K562 (cell line): ENCODE measurements around the gene PACRG. TPM values are rescaled to one million over a fixed set of nuclear protein-coding genes. Genes with fewer than 3 reads are reported as not detected.

ENCODE experiments used
- ATAC-seq: fragments of 200-7000 bp; cut with Tn5 transposase; 3 replicates; pipeline ENCODE4 v1.9.1; 2020; ENCODE audit warnings: moderate library complexity
- BruUV-seq: library from RNA; stranded (reverse); fragments of 400-500 nt; replicated peaks from 2 replicates; lab custom pipeline; 2021; lab: Mats Ljungman, UMichigan
- CTCF ChIA-PET: fragments of 300-600 bp; formaldehyde crosslinking; extraction: SDS; loops from one replicate; lab custom pipeline; 2021; ENCODE audit warnings: low intra/inter-chr PET ratio; lab: Yijun Ruan, JAX
- POLR2A ChIA-PET: fragments of 300-600, 350-650 bp; sonication (Branson Sonifier 250); formaldehyde crosslinking; extraction: SDS; loops from one replicate; lab custom pipeline; 2021; ENCODE audit warnings: antibody characterized with exemption, inconsistent platforms; lab: Yijun Ruan, JAX
- DNase-seq, 4 experiments: peaks; one replicate each; pipeline versions ENCODE4 v3.0.0 to v3.0.0-alpha.2; 2011 to 2018; ENCODE audit warnings: low spot score in 3 of 4, mixed read lengths in 3 of 4; ENCODE audit errors: extremely low read depth in 1 of 4
- FAIRE-seq: peaks from 2 replicates; lab custom pipeline; 2011; peaks lifted over from hg19 to GRCh38; lab: Jason Lieb, UNC
- H2AFZ ChIP-seq: 2 replicates; pipeline ENCODE4 v1.6.0; 2011; ENCODE audit warnings: low read depth, low read length, control low read depth, inconsistent platforms
- H3K27ac ChIP-seq: fragments of 200-600 bp; 3 replicates; pipeline ENCODE4 v1.8.0; 2011; ENCODE audit warnings: low read depth, mild to moderate bottlenecking, control low read depth, inconsistent platforms, low read length, moderate library complexity, mixed read lengths; ENCODE audit errors: extremely low read depth
- H3K27me3 ChIP-seq, 2 experiments: fragments of 300-600 bp in 1 of 2; 2 replicates in 1 of 2; 3 replicates in 1 of 2; pipeline versions ENCODE4 v1.6.0 to v1.8.0; 2011; ENCODE audit warnings: inconsistent platforms in 2 of 2, low read length in 2 of 2, mild to moderate bottlenecking in 1 of 2, mixed read lengths in 1 of 2, moderate library complexity in 1 of 2; ENCODE audit not compliant: control insufficient read depth in 2 of 2, insufficient read depth in 2 of 2
- H3K36me3 ChIP-seq: fragments of 300-600 bp; 3 replicates; pipeline ENCODE4 v1.8.0; 2011; ENCODE audit warnings: mild to moderate bottlenecking, low read length, inconsistent platforms; ENCODE audit not compliant: control insufficient read depth, insufficient read depth
- H3K4me1 ChIP-seq, 2 experiments: fragments of 200-600 bp in 1 of 2; replicated peaks in 1 of 2; 2 replicates in 1 of 2; 3 replicates in 1 of 2; pipeline versions ENCODE4 v1.5.1 to v1.8.0; 2011; ENCODE audit warnings: inconsistent platforms in 2 of 2, low read length in 2 of 2, mild to moderate bottlenecking in 1 of 2, mixed read lengths in 1 of 2, moderate library complexity in 1 of 2; ENCODE audit not compliant: control insufficient read depth in 2 of 2, insufficient read depth in 2 of 2
- H3K4me2 ChIP-seq: 2 replicates; pipeline ENCODE4 v1.6.1; 2011; ENCODE audit warnings: low read length, control low read depth, inconsistent platforms, mixed read lengths; ENCODE audit not compliant: insufficient read depth
- H3K4me3 ChIP-seq: fragments of 200-600 bp; sonication (generic), shearing (Covaris generic); 2 replicates; pipeline ENCODE4 v1.5.1; 2016; ENCODE audit warnings: control low read depth, inconsistent platforms
- H3K79me2 ChIP-seq: fragments of 200-600 bp; 3 replicates; pipeline ENCODE4 v1.8.0; 2011; ENCODE audit warnings: low read length, inconsistent platforms; ENCODE audit not compliant: control insufficient read depth, insufficient read depth
- H3K9ac ChIP-seq, 2 experiments: 2 replicates each; pipeline versions ENCODE4 v1.6.0 to v1.6.1; 2011; ENCODE audit warnings: low read depth in 2 of 2, low read length in 2 of 2, control low read depth in 1 of 2, inconsistent platforms in 1 of 2, mild to moderate bottlenecking in 1 of 2, mixed read lengths in 1 of 2; ENCODE audit not compliant: insufficient read depth in 1 of 2
- H3K9me1 ChIP-seq: one replicate; pipeline ENCODE4 v1.6.0; 2011; ENCODE audit warnings: inconsistent platforms, mild to moderate bottlenecking, low read length, moderate library complexity; ENCODE audit not compliant: control insufficient read depth, insufficient read depth
- H3K9me3 ChIP-seq: replicated peaks from 2 replicates; pipeline ENCODE4 v1.5.1; 2011; ENCODE audit warnings: low read depth, low read length, inconsistent platforms; ENCODE audit not compliant: control insufficient read depth, insufficient read depth
- H4K20me1 ChIP-seq: replicated peaks from 2 replicates; pipeline ENCODE4 v1.6.1; 2011; ENCODE audit warnings: low read length, inconsistent platforms, mixed read lengths; ENCODE audit not compliant: control insufficient read depth, insufficient read depth
- CBX5 ChIP-seq: IDR thresholded peaks from 2 replicates; pipeline ENCODE4 v1.6.1; 2014; ENCODE audit warnings: low read depth, borderline replicate concordance
- DDX20 ChIP-seq: fragments of 450-650 bp; IDR thresholded peaks from 2 replicates; pipeline ENCODE4 v1.6.1; 2016; ENCODE audit warnings: missing genetic modification characterization, low read depth, mild to moderate bottlenecking, missing compliant biosample characterization, moderate library complexity
- KLF1 ChIP-seq: fragments of 450-650 bp; IDR thresholded peaks from 2 replicates; pipeline ENCODE4 v1.6.1; 2016; ENCODE audit warnings: missing genetic modification characterization, missing compliant biosample characterization
- KLF10 ChIP-seq: fragments of 250-450 bp; sonication (Bioruptor Pico); IDR thresholded peaks from 2 replicates; pipeline ENCODE4 v1.6.1; 2021; ENCODE audit warnings: matching md5 sums
- WGBS: fragments of 100-300 bp; shearing (Covaris generic); methylation state at CpG from one replicate; pipeline ENCODE4 v1.1.6; 2016; ENCODE audit warnings: low coverage, mixed read lengths; ENCODE audit not compliant: insufficient coverage; ENCODE audit errors: missing lambda C conversion rate; 5-methylcytosine and 5-hydroxymethylcytosine counted together
- in situ Hi-C: fragments of 300-500 bp; cut with MboI; formaldehyde crosslinking; loops from 4 replicates; pipeline ENCODE4 v1.15.0; 2018; ENCODE audit warnings: inconsistent platforms, mixed read lengths
- intact Hi-C: fragments of 100-400 bp; cut with micrococcal nuclease; formaldehyde crosslinking; loops from 2 replicates; pipeline ENCODE4 v1.14.2; 2022
- polyA plus RNA-seq, 8 experiments: library from polyadenylated mRNA; depleted of rRNA in 4 of 8; stranded (reverse) in 5 of 8; unstranded in 3 of 8; fragments of >200 nt; fragmentation: Nextera tagmentation in 2 of 8; fragmentation: Illumina TruSeq in 1 of 8; extraction: Ambion mirVana in 2 of 8; extraction: Trizol in 1 of 8; gene quantifications; 2 replicates each; pipeline versions ENCODE4 v1.2.1 to v1.2.3, GENCODE V29; 2011 to 2014; ENCODE audit warnings: inconsistent platforms in 1 of 8, missing spikeins in 1 of 8
- total RNA-seq, 7 experiments: library from RNA; depleted of rRNA in 6 of 7; stranded (reverse); fragments of >200 nt in 6 of 7; fragmentation: Illumina TruSeq in 2 of 7; extraction: Trizol in 2 of 7; gene quantifications; 2 replicates each; pipeline versions ENCODE4 v1.2.1 to v1.2.3, GENCODE V29; 2011 to 2021; ENCODE audit warnings: low replicate concordance in 1 of 7
- TF ChIP-seq, protein P1 (sequence below), 3 experiments: fragments of 200-800 bp in 1 of 3; sonication (Bioruptor generic) in 1 of 3; sonication (generic) in 1 of 3; formaldehyde crosslinking in 1 of 3; IDR thresholded peaks; 2 replicates each; pipeline versions ENCODE4 v1.6.1 to v1.8.0; 2016 to 2022; ENCODE audit warnings: mild to moderate bottlenecking in 2 of 3, missing compliant biosample characterization in 2 of 3, missing genetic modification characterization in 2 of 3, missing genetic modification reagents in 1 of 3
- TF ChIP-seq, protein P2 (sequence below): fragments of 250-450 bp; sonication (Bioruptor Pico); IDR thresholded peaks from 2 replicates; pipeline ENCODE4 v1.8.0; 2022; ENCODE audit warnings: inconsistent platforms
- TF ChIP-seq, protein P3 (sequence below): fragments of 200-800 bp; sonication (Bioruptor generic); IDR thresholded peaks from 2 replicates; pipeline ENCODE4 v1.6.1; 2017; ENCODE audit warnings: missing genetic modification characterization, missing compliant biosample characterization
- TF ChIP-seq, protein P4 (sequence below): fragments of 450-650 bp; formaldehyde crosslinking; IDR thresholded peaks from 2 replicates; pipeline ENCODE4 v1.4.0; 2020; ENCODE audit warnings: mild to moderate bottlenecking, moderate library complexity
- TF ChIP-seq, protein P5 (sequence below), 2 experiments: IDR thresholded peaks in 1 of 2; conservative IDR thresholded peaks in 1 of 2; 2 replicates each; pipeline ENCODE4 v1.6.1; 2016; ENCODE audit warnings: low read depth in 2 of 2, mild to moderate bottlenecking in 1 of 2, missing compliant biosample characterization in 1 of 2, missing genetic modification characterization in 1 of 2, moderate library complexity in 1 of 2
- TF ChIP-seq, protein P6 (sequence below): fragments of 450-650 bp; IDR thresholded peaks from 2 replicates; pipeline ENCODE4 v1.6.1; 2014; ENCODE audit warnings: low read depth, mild to moderate bottlenecking, moderate library complexity, borderline replicate concordance

The PACRG gene
- total and polyA plus RNA-seq, 9 of the 15 experiments (the other 6 are each of a cell fraction or from before 2014, with no cell fraction given) = 0.04 TPM; not detected in 8

DNA sequence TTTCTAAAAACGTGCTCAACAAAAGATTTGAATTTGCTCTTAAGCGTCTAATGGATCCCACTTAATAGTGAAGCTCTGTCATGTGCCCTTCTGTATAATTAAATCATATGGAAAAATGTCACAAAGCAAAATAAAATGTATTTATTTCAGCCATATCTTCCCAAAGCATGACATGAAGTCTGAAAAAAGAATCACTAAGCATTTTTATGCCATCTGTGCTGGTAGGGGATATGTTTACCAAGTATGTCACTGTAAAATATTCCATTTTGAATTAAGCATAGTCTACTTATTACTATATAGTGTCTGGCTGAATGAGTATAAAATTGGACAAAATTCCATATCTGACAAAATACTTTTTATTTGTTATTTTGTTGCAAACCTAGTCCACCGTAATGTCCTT lies 438.7 kb downstream of the PACRG start:
- ATAC-seq (no peak), DNase-seq (no peak)
- intact Hi-C loops = no loop called here
- TF ChIP-seq, protein P1, sequence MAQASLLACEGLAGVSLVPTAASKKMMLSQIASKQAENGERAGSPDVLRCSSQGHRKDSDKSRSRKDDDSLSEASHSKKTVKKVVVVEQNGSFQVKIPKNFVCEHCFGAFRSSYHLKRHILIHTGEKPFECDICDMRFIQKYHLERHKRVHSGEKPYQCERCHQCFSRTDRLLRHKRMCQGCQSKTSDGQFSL (CRISPR knock-in tag; IDR thresholded peaks at IDR 0.05) = no peak
- TF ChIP-seq, protein P1 (tag; IDR thresholded peaks at IDR 0.05) = no peak
- TF ChIP-seq, protein P2, sequence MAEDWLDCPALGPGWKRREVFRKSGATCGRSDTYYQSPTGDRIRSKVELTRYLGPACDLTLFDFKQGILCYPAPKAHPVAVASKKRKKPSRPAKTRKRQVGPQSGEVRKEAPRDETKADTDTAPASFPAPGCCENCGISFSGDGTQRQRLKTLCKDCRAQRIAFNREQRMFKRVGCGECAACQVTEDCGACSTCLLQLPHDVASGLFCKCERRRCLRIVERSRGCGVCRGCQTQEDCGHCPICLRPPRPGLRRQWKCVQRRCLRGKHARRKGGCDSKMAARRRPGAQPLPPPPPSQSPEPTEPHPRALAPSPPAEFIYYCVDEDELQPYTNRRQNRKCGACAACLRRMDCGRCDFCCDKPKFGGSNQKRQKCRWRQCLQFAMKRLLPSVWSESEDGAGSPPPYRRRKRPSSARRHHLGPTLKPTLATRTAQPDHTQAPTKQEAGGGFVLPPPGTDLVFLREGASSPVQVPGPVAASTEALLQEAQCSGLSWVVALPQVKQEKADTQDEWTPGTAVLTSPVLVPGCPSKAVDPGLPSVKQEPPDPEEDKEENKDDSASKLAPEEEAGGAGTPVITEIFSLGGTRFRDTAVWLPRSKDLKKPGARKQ (CRISPR knock-in tag) = no peak
- TF ChIP-seq, protein P3, sequence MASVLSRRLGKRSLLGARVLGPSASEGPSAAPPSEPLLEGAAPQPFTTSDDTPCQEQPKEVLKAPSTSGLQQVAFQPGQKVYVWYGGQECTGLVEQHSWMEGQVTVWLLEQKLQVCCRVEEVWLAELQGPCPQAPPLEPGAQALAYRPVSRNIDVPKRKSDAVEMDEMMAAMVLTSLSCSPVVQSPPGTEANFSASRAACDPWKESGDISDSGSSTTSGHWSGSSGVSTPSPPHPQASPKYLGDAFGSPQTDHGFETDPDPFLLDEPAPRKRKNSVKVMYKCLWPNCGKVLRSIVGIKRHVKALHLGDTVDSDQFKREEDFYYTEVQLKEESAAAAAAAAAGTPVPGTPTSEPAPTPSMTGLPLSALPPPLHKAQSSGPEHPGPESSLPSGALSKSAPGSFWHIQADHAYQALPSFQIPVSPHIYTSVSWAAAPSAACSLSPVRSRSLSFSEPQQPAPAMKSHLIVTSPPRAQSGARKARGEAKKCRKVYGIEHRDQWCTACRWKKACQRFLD (CRISPR knock-in tag) = no peak
- TF ChIP-seq, protein P4, sequence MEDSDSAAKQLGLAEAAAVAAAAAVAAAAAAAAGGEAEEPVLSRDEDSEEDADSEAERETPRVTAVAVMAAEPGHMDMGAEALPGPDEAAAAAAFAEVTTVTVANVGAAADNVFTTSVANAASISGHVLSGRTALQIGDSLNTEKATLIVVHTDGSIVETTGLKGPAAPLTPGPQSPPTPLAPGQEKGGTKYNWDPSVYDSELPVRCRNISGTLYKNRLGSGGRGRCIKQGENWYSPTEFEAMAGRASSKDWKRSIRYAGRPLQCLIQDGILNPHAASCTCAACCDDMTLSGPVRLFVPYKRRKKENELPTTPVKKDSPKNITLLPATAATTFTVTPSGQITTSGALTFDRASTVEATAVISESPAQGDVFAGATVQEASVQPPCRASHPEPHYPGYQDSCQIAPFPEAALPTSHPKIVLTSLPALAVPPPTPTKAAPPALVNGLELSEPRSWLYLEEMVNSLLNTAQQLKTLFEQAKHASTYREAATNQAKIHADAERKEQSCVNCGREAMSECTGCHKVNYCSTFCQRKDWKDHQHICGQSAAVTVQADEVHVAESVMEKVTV (CRISPR knock-in tag) = no peak
- TF ChIP-seq DDX20 (tag) (no peak), KLF1 (no peak), KLF10 (CRISPR knock-in tag) (no peak), CBX5 (no peak)
- TF ChIP-seq, protein P5, sequence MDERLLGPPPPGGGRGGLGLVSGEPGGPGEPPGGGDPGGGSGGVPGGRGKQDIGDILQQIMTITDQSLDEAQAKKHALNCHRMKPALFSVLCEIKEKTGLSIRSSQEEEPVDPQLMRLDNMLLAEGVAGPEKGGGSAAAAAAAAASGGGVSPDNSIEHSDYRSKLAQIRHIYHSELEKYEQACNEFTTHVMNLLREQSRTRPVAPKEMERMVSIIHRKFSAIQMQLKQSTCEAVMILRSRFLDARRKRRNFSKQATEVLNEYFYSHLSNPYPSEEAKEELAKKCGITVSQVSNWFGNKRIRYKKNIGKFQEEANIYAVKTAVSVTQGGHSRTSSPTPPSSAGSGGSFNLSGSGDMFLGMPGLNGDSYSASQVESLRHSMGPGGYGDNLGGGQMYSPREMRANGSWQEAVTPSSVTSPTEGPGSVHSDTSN (CRISPR knock-in tag; IDR thresholded peaks at IDR 0.05; ENCODE audit: low read depth) = no peak
- TF ChIP-seq, protein P5 (tag; conservative IDR thresholded peaks at IDR 0.05; ENCODE audit: low read depth) = no peak
- TF ChIP-seq, protein P6, sequence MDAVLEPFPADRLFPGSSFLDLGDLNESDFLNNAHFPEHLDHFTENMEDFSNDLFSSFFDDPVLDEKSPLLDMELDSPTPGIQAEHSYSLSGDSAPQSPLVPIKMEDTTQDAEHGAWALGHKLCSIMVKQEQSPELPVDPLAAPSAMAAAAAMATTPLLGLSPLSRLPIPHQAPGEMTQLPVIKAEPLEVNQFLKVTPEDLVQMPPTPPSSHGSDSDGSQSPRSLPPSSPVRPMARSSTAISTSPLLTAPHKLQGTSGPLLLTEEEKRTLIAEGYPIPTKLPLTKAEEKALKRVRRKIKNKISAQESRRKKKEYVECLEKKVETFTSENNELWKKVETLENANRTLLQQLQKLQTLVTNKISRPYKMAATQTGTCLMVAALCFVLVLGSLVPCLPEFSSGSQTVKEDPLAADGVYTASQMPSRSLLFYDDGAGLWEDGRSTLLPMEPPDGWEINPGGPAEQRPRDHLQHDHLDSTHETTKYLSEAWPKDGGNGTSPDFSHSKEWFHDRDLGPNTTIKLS = no peak

More for the DNA sequence above, 438.7 kb downstream of the PACRG start:
- peaks cover 6 to 27% of the 10 kb centered on the region in 2 experiments; a peak in 3 of 5 replicates for H3K27me3 ChIP-seq
- no peak for FAIRE-seq
- WGBS = 0% methylated on average over 3 of the region's 3 CpGs
- no TSS peak for BruUV-seq
- no peak overlapping the region for H2AFZ ChIP-seq
- no peaks in the 10 kb centered on the region for H3K36me3 ChIP-seq
- no peaks in the 10 kb centered on the region for H3K4me1 ChIP-seq
- no peaks in the 10 kb centered on the region for H4K20me1 ChIP-seq
- H3K79me2 ChIP-seq = no peaks in the 10 kb centered on the region
- no peak overlapping the region for H3K27ac ChIP-seq
- in situ Hi-C loops = no loop called here
- no peaks in the 10 kb centered on the region for H3K9me3 ChIP-seq
- H3K4me2 ChIP-seq = no peak overlapping the region
- no peaks in the 10 kb centered on the region for H3K9me1 ChIP-seq
- no peak overlapping the region for H3K4me3 ChIP-seq
- CTCF ChIA-PET = interaction anchor here (0.6 kb wide), 1 partner anchor 1026 kb away, joined by 3 read pairs; no protein-coding TSS in a partner anchor
- POLR2A ChIA-PET = interaction anchor here (1.3 kb wide), 1 partner anchor 8 kb away, joined by 4 read pairs; no protein-coding TSS in a partner anchor
- no peak overlapping the region for H3K9ac ChIP-seq
